Measurements from ENCODE around the gene ARAP1.

DNA sequence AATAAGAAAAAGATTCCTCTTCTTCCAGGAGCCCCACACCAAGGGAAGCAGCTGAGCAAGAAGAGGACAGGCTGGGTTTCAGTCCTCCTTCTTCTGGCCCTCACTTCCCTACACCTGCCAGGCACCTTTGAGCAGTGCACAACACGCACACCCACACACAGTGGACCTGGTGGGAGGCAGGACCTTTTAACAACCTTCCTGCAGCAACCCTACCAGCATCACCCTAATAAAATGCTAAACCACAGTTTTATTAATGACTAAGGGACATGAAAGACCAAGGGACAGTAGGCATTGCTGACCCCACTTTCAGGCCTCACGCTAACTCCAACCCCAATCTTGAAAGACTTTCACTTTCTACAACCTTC lies 12.2 kb downstream of the ARAP1 start:
- TF ChIP-seq YY1 (IDR thresholded peaks at IDR 0.05; ENCODE audit: insufficient read depth, insufficient read length) (no peak), SUZ12 (IDR thresholded peaks at IDR 0.05; ENCODE audit: extremely low read depth, insufficient read depth, insufficient read length) (no peak)
